GOT3 (cell line): Measurements from ENCODE around the gene IMPDH1.
"Not testable (repeated sequence)": the region's sequence is repeated elsewhere in the genome, so short reads cannot be mapped to it uniquely, and the experiment has no call there.

Source experiments
- DNase-seq: peaks from one replicate; lab custom pipeline; 2025; ENCODE audit warnings: mixed read lengths; lab: John Stamatoyannopoulos, UW

The IMPDH1 gene

GRCh38 chr7:128409596-128410450, at the start of gene IMPDH1:
IMPDH1 (minus strand) TSS chr7:128409982; CDS start chr7:128409901, 81 bp downstream.
- peak; percentile 77 for DNase-seq

- DNase-seq = no peak
These were observed 49.7 kb upstream of the IMPDH1 start for GRCh38 chr7:128459394-128459878.

GRCh38 chr7:128458956-128459355, 49.2 kb upstream of the IMPDH1 start:
- DNase-seq = no peak

GRCh38 chr7:128457385-128457784, 47.6 kb upstream of the IMPDH1 start:
- DNase-seq = not testable (repeated sequence)

GRCh38 chr7:128456255-128456725, 46.5 kb upstream of the IMPDH1 start:
- DNase-seq = no peak

- DNase-seq = peak; percentile 86
These were observed 45.9 kb upstream of the IMPDH1 start, which contains the start of gene HILPDA for GRCh38 chr7:128455543-128456254. HILPDA (plus strand) TSS chr7:128455878; CDS start chr7:128457269, 1,391 bp downstream.

GRCh38 chr7:128454808-128455542, 45.2 kb upstream of the IMPDH1 start:
- no peak for DNase-seq

GRCh38 chr7:128453836-128454804, 44.3 kb upstream of the IMPDH1 start:
- peak; percentile 9 for DNase-seq

- no peak for DNase-seq
These were observed 42.8 kb upstream of the IMPDH1 start for GRCh38 chr7:128452552-128452951.

GRCh38 chr7:128450913-128451312, 41.1 kb upstream of the IMPDH1 start:
- DNase-seq = no peak

GRCh38 chr7:128450409-128450808, 40.6 kb upstream of the IMPDH1 start:
- DNase-seq = no peak

- no peak for DNase-seq
These were observed 39.0 kb upstream of the IMPDH1 start for GRCh38 chr7:128448751-128449302.

- DNase-seq = no peak
These were observed 38.3 kb upstream of the IMPDH1 start for GRCh38 chr7:128447941-128448564.

GRCh38 chr7:128446306-128446705, 36.5 kb upstream of the IMPDH1 start:
- no peak for DNase-seq

GRCh38 chr7:128443831-128444600, 34.2 kb upstream of the IMPDH1 start:
- no peak for DNase-seq

- no peak for DNase-seq
These were observed 32.6 kb upstream of the IMPDH1 start for GRCh38 chr7:128442356-128442755.

- no peak for DNase-seq
These were observed 27.9 kb upstream of the IMPDH1 start for GRCh38 chr7:128437426-128438332.

- DNase-seq = no peak
These were observed 25.5 kb upstream of the IMPDH1 start for GRCh38 chr7:128435327-128435686.
